HG03469 (cell line): ENCODE data around the gene GBP7.
"Not testable (repeated sequence)": the region's sequence is repeated elsewhere in the genome, so short reads cannot be mapped to it uniquely, and the experiment has no call there.

Experiments
- ATAC-seq: cut with Tn5 transposase; IDR thresholded peaks from one replicate; pipeline ENCODE4 v1.9.1; 2021; ENCODE audit warnings: mild to moderate bottlenecking, moderate library complexity, moderate number of reproducible peaks; ENCODE audit not compliant: unreplicated experiment

The GBP7 gene

DNA sequence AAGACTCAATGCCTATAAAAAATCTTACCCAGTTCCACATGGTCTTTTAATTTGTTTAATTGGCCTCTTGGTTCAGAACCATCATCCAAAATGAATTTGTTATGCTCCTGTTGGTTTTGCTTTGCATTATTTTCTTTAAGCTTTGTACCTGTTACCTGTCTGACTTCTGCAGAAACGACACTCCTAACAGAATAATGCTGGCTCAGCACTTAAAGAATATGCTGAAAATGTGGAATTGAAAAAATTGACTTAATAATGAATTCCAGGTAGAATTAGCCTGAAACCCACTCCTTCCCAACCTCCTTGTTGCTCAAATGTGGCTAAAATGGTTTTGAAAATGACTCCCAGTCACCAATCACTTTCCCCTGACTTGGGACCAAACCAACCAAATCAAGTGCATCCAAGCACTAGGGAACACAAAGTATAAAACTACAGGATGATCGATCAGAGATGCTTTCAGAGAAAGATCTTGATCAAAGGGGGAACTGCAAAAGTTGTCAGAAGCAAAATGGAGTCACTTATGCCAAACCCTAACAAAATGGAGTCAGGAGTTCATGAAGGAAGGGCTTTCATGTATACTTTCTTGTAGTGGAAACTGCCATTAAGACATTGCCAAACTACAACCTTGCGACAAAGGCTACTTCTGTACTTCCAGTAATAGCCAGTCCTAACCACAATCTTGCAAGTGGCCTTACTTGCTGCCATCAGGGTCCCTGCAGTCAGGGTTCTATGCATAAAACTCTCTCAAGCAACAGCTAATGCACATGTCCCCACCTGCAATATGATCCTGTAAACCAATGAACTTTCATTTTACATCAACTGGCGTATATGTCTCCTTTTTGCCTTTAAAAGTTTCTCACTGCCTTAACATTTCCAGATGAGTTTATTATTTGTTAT is 5.4 kb downstream of the GBP7 start:
- ATAC-seq, result no peak

DNA sequence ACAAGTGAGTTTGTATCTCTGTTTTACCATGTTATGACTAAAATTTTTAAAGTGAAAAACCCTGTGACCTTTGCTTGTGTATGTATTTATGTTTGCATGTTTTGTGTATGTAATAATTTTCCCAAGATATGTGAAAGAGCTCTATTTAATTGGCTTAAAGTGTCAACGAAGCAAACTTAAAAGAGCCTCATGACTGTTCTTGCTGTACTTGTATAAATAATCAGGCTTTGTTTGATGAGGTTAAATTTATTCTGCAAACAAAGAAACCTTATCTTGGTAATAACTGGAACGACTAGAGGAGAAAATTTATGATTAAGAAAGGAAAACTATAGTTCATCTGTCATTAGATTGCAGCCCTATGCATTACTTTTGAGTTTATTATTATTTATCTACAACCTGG is 6.6 kb downstream of the GBP7 start:
- ATAC-seq, result no peak

DNA sequence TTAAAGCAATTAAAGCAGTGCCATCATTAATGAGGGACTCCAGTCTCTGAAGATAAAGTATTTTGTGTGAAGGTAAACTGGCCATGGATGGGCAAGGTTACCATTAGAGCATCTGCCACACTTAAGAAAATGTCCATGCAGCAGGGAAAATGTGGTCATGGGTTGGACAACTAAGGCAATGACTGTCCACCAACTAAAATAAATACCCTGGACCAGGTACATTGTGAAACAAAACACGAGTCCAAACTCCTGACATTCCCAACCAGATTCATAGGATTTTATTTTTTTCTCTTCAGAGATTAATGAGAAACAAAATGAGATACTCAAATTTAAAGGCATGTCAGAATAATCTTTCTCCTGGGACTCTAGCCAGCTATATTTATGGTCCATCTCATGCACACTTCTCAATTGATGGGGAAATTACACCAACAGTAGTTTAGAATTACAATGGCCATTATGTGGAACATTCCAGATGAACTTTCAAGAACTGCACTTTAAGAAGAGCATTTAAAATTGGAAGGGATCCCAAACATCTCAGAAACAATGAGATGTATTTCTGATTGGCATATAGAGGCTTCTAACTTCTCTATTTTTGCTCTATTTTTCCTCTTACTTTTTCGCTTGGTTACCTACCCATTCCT is 8.1 kb downstream of the GBP7 start:
- no peak for ATAC-seq

DNA sequence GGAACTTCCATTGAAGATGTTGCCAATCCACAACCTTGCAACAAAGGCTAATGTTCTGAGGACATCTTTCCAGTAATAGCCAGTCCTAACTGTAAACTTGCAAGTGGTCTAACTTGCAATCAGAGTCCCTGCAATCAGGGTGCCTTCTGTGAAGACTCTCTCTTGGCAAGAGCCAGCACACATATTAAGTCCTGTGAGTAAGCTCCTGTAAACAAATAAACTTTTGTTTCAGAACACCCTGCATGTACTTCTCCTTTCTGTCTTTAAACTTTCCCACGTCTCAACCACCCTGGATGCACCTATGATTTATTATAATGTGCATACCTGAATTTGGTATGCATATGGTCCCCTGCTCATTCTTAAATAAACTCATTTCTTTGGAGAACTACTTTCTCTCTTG is 9.1 kb downstream of the GBP7 start:
- ATAC-seq, result no peak

DNA sequence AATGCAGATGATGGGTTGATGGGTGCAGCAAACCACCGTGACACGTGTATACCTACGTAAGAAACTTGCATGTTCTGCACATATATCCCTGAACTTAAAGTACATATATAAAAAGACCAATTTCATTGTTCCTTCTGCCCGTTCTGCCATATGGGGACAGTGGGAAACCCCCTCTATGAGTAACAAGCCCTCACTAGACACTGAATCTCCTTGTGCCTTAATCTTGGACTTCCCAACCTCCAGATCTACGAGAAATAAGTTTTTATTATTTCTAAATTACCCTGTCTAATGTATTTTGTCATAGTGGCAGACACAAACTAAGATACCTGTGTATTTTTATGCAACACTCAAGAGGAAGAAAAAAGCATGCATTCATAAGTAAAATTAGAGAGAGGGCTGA is 10.0 kb downstream of the GBP7 start:
- ATAC-seq, result no peak

DNA sequence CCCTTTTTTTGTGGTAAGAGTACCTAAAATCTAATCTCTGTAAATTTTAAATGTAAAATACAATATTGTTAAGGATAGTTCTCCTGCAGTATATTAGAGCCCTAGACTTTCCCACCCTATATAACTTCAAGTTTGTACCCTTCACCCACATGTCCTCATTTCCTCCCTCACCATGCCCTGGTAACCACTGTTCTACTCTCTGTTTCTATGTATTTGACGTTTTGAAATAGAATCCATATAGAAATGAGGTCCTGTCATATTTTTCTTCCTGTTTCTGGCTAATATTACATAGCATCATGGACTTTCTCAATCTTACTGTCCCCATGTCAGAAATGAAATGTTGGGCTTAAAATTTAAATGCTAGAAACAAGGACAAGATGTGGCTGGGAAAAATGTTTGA is 24.8 kb downstream of the GBP7 start:
- ATAC-seq, result no peak

DNA sequence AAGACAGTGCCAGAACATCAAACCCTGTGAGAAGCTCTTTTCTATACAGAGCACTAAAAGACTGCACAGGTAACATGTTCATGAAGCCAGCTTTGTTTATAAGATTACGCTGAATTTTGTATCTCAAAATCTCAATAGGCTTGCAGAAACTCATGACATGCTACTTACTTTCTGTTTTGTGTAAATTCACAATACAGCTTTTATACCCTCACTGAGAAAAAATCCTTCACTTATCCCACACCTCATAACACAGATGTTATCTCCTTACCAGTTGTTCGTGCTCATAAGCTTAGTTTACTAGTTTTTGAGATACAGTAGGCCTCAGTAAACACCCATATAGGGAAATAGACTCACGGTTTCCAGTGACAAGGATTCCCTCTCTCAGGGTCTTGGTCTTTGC is 25.8 kb downstream of the GBP7 start:
- ATAC-seq, result no peak

DNA sequence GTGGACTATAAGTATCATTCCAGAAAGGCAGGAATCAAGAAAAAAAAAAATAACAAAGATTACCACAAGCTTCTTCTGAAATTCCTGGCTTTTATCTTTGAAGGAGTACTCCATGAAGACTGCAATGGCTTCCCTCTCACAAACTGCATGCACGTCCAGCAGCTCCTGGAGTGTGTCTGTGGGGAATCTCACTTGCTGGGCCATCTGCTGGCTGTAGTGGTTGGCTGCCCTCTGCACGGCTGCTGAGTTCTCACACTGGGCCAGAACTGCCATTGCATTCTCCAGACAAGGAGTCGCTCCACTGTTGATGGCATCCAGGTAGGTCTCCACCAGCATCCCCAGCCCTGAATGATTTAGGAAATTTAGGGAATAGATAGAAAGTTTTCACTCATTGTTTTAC is 26.6 kb downstream of the GBP7 start:
- no peak for ATAC-seq

DNA sequence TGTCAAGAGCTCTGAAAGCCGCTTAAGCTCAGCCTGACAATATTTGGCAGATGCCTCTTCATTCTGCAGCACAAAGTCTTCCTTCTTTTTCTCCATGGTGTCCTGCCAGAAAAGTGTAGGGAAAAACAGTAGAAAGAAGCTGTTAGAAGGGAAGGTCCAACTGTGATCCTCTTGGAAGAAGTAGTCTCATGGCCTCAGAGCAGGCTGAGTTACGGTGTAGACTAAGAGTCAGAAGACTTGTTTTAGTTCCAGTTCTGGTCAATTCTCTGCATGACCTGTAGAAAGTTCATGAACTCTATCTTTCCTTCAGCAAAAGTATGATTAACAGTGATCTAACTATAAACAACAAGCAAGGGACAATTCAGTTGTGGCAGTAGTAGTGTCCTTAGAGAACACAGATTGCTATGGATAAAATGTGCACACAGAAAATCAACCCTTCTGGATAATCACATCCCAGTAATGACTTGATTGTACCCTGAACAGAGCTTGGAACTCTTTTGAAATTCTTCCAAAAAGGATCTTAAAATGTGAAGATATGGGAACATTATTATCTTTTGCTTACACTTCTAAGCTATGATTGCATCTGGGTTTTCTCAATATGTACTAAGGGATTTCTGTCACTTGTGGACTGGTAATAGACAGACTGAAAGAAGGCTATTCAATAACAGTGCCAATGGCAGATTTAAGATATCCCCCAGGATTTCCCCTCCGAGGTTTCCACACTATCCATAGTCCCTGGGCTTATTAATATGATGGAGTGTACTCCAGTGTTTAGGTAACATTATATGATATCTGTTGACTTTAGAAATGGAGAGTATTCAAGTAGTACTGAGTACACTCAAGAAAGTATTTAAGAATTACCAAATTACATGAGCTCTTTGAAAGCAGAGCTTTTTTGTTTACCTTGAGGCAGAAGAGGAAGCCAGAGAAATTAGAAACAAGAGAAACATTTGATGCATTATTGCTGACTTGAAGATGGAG is 27.8 kb downstream of the GBP7 start:
- ATAC-seq, result no peak

DNA sequence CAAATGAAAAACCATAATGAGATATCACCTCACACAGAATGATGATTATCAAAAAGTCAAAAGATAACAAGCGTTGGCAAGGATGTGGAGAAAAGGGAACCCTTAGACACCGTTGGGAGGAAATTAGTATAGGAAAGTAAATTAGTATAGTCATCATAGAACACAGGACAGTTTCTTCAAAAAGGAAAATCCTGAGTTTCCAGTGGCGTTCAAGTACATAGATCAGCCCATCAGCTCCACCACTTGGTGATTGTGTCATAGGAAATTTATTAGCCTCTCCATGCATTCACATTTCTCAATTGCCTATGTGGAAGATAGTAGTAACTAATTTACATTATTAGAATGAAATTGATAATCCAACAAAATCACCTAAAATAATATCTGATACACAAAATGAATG is 29.1 kb downstream of the GBP7 start:
- no peak for ATAC-seq

DNA sequence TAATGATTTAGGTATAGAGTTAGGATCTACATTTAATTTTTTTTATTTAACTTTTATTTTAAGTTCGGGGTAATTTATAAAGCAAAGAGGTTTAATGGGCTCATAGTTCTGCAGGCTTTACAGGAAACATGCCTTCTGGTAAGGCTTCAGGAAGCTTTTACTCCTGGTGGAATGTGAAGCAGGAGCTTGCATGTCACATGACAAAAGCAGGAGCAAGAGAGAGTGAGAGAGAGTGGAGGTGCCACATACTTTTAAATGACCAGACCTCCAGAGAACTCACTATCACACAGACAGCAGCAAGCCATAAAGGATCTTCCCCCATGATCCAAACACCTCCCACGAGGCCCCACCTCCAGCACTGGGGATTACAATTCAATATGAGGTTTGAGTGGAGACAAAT is 32.3 kb downstream of the GBP7 start:
- ATAC-seq, result no peak

DNA sequence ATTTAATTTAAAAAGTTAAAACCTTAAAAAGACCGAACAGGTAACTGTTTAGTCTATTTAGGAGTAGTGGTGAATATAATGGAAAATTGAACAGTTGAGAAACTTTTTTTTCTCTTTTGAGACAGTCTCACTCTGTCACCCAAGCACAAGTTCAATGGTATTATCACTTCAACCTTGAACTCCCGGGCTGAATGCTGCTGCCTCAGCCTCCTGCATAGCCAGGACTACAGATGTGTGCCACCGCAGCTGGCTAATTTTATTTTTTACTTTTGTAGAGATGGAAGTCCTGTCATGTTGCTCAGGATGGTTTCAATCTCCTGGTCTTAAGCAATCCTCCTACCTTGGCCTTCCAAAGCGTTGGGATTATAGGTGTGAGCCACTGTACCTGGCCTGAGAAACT is 33.6 kb downstream of the GBP7 start:
- no peak for ATAC-seq

DNA sequence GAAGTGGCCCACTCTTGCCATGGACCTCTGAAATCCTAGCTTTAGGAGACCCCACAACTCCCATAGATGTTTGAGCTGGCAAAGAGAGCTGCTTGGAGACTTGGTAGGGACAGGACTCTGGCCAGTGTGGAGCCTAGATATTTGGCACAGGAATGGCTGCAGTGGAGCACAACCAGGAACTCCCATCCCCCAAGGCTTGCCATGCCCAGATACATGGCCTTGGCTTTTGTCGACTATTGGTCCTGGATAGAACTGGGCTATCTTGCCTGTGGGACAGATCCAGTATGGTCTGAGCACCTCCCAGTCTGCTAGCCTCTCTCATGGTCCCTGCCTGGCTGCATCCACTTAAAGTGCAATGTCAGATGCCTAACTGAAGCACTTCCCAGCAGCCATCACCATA is 42.1 kb downstream of the GBP7 start:
- no peak for ATAC-seq

DNA sequence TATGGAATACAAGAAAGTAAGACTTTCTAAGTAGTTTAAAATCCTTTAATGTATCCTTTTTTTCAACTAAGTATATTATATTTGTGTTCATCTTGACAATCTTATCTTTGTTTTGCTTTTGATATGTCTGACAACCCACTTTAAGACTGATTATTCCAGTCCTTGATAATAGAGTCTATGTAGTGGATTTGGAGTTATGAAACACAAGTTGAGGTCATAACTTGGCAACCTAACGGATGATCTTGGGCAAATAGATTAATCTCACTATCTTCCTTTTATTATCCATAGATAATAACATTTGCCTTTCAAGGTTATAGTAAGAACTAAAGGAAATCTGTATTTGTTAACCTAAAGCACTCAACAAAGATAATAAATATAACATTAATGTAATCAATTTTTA is 45.1 kb downstream of the GBP7 start:
- ATAC-seq, result no peak

DNA sequence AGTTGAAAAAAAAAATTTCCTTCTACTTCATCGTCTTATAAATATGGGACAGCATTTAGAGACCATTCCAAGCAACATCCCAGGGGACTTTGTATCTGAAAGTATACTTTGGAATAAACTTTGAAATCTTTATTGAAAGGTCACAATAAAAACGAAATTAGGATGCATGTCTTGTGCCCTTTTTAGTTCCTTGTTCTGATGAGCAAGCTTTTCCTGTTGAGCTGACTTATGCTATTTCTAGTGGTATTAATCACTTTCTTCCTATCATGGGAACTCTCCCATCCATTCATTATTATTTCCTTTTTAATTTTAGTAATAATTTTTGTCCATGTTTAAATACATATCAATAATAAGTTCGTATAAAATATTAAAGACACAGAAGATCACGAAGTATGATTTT is 45.9 kb downstream of the GBP7 start:
- no peak for ATAC-seq

DNA sequence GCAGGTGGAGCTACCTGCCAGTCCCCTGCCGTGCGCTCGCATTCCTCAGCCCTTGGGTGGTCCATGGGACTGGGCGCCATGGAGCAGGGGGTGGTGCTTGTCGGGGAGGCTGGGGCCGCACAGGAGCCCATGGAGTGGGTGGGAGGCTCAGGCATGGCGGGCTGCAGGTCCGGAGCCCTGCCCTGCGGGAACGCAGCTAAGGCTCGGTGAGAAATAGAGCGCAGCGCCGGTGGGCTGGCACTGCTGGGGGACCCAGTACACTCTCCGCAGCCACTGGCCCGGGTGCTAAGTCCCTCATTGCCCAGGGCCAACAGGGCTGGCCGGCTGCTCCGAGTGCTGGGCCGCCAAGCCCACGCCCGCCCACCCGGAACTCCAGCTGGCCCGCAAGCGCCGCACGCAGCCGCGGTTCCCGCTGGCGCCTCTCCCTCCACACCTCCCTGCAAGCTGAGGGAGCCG is 47.8 kb downstream of the GBP7 start:
- not testable (repeated sequence) for ATAC-seq

DNA sequence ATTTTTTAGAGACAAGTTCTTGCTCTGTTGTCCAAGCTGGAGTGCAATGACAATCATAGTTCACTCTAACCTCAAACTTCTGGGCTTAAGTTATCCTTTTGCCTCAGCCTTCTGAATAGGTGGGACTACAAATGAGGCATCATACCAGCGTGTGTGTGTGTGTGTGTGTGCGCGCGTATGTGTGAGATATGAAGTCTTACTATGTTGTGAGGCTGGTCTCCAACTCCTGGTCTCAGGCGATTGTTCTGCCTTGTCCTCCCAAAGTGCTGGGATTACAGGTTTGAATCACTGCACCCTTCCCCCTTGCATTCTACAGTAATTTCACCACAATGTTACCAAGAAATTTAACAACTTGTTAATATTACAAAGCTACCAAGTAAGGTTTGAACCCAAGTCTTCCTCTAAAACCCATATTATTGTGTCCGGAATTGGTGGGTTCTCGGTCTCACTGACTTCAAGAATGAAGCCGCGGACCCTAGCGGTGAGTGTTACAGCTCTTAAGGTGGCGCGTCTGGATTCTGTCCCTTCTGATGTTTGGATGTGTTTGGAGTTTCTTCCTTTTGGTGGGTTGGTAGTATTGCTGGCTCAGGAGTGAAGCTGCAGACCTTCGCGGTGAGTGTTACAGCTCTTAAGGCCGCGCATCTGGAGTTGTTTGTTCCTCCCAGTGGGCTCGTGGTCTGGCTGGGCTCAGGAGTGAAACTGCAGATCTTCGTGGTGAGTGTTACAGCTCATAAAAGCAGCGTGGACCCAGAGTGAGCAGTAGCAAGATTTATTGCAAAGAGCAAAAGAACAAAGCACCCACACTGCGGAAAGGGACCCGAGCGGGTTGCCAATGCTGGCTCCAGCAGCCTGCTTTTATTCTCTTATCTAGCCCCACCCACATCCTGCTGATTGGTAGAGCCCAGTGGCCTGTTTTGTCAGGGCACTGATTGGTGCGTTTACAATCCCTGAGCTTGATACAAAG is 48.9 kb downstream of the GBP7 start:
- peak; percentile 6 for ATAC-seq

DNA sequence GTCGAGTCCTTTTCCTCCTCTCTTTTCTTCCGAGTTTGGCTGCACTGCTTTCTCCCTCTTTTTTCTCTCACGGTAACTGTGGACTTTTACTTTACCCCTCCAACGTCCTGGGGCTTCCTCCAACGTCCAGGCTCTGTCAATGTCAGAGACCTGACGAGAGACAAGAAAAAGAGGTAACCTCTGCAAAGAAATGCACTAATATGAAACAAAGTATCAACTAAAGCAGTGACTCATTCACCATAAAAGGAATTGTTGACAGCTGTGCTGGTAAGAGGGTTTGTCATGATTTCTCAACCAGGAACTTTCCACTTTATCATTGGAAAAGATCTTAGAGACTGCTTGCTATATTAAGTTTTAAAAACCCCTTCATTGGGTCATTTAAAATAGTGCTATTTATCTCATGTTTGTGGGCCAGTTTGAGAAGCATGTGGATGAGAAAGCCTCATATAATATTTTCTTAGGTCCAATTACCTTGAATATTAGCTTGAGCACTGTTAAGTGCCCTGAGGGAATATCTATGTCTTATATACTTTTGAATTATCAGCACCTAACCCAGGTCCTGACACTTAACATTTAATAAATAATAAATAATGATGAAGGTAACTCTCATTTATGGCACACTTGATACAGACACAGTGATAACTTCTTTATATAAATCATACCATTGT is 49.8 kb downstream of the GBP7 start, which contains the start of gene GBP2:
TSS of gene GBP2 (minus strand) at position 202 of the 668 bp plus-strand sequence. CDS start 4,148 bp downstream, outside the sequence.
- ATAC-seq, result peak; percentile 70

DNA sequence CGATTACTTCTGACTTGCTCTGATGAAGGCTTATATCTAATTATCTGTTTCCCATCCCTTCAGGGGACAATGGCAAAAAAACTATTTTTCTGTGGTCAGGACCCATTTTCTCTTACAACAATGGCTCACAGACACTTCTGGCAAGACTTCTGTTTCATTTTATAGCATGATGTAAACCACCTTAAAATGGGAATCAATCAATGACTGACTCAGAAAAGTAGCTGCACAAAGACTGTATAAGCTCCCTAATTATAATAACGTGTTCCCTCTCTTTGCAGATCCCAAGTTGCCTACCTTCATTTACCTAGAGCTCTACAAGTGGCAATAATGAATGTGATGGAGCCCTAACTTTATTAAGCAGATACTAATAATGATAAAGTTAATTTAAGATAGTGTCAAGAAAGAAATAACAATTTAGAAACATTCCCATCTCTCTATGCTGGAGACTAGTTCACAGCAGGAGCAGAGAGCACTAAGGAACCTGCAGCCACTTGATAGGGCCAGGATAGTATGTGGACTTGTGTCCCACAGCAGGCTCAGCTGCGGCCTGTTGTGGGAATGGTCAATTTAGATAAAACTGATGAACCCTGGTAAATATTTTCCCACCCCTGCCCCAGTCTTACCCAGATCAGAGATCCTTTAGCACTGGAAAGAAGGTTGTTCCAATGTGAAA is 50.4 kb downstream of the GBP7 start:
- ATAC-seq, result no peak
